ENCODE data around the gene NAA35. TPM values are rescaled to one million over a fixed set of nuclear protein-coding genes. Genes with fewer than 3 reads are reported as not detected.

The NAA35 gene
- total RNA-seq, 2 experiments from 2014 or later: 25.5 to 26.3 TPM

DNA sequence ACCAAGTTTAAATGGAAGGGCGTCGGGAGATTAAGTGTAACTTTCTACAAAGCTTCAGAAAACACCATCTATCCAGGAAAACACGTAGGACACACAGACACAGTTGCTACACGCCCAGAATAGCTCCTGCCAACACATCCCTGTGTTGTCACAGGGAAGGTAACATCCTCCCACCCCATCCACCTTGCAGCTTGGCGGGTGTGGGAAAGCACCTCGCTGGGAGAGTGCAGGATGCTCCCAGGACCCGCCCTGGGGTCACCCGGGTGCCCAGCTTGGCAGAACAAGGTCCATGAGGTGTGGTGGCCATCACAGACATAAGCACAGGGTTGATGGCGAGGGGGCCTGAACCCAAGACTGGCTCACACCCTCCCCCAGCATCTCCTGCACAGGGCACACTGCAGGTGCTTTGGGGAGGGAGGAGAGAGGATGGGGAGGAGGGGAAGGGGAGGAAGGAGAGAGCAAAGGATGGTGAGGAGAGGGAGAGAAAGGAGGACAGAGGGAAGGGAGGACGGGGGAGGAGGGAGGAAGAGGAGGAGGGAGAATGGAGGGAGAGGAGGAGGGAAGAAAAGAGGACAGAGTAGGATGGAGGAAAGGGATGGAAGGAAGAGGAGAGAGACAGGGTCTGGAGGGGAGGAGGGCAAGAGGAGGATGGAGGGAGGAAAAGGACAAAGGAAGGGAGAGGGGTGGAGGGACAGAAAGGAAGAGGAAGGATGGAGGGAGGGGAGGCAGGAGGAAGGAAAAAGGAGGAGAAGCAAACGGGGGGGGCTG lies 121.2 kb downstream of the NAA35 start:
- Mint-ChIP-seq H3K27me3 (peaks cover 2% of the 10 kb centered on the region), H3K27ac (no peak overlapping the region), H3K36me3 (ENCODE audit: low read depth) (no peaks in the 10 kb centered on the region), H3K4me1 (ENCODE audit: low read depth) (no peaks in the 10 kb centered on the region), H3K9me3 (no peaks in the 10 kb centered on the region), H3K4me3 (no peak overlapping the region)
- DNase-seq (no peak), ATAC-seq (no peak)
- intact Hi-C loops (cut with micrococcal nuclease): no loop called here
- CTCF ChIA-PET: no interaction called here
- TF ChIP-seq, protein P1, sequence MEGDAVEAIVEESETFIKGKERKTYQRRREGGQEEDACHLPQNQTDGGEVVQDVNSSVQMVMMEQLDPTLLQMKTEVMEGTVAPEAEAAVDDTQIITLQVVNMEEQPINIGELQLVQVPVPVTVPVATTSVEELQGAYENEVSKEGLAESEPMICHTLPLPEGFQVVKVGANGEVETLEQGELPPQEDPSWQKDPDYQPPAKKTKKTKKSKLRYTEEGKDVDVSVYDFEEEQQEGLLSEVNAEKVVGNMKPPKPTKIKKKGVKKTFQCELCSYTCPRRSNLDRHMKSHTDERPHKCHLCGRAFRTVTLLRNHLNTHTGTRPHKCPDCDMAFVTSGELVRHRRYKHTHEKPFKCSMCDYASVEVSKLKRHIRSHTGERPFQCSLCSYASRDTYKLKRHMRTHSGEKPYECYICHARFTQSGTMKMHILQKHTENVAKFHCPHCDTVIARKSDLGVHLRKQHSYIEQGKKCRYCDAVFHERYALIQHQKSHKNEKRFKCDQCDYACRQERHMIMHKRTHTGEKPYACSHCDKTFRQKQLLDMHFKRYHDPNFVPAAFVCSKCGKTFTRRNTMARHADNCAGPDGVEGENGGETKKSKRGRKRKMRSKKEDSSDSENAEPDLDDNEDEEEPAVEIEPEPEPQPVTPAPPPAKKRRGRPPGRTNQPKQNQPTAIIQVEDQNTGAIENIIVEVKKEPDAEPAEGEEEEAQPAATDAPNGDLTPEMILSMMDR (IDR thresholded peaks at IDR 0.05): no peak
- POLR2A ChIA-PET: no interaction called here

DNA sequence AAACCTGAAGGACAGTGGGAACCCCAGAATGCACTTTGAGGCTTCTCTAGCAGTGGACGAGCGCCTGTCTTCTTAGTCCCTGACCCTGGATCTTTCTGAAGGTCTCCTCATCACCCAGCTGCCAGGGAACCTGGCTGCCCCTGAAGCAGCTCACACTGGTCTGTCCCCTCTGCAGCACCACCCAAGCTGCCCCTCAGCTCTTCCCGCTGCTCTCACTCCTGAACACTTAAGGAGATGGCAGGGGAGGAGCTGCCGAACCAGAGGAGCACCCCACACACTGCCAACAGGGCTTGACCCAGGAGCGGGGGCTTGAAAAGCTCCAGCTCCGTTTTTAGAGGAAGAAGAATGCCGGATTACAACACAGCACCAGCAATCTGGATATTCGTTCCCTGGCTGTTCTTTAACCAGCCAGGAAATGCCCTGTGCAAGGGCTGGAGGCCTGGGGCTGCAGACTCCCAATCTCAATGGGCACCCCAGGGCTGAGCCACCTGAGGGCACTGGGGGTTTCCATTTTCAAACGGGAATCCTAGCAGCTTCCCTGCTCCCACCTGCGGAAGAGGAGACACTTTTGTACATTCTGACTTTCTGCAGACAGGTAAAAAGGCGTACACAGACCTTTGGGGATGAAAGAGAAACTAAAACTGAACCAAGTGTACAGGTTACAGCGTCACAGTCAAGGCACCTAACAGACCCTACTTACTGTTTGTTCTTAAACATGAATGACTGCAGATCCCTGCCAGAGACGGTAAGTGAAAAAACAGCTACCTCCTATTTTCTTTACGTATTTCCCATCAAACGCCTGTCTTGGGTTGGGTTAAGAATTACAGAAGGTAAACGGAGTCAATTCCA lies 122.1 kb downstream of the NAA35 start:
- ATAC-seq: no peak
- ChIA-PET POLR2A (no interaction called here), CTCF (no interaction called here)
- DNase-seq: no peak
- intact Hi-C loops (cut with micrococcal nuclease): no loop called here
- Mint-ChIP-seq H3K4me1 (ENCODE audit: low read depth) (no peaks in the 10 kb centered on the region), H3K27me3 (peaks cover 2% of the 10 kb centered on the region), H3K36me3 (ENCODE audit: low read depth) (no peaks in the 10 kb centered on the region), H3K9me3 (no peaks in the 10 kb centered on the region), H3K27ac (no peak overlapping the region), H3K4me3 (no peak overlapping the region)
- TF ChIP-seq, protein P1 (IDR thresholded peaks at IDR 0.05): no peak

- intact Hi-C loops (cut with micrococcal nuclease): no loop called here
- H3K4me1 Mint-ChIP-seq (ENCODE audit: low read depth): no peaks in the 10 kb centered on the region
- POLR2A ChIA-PET: no interaction called here
- H3K27me3 Mint-ChIP-seq: peaks cover 2% of the 10 kb centered on the region
- no peak overlapping the region for H3K27ac Mint-ChIP-seq
- DNase-seq (no peak), ATAC-seq (no peak)
- CTCF ChIA-PET: no interaction called here
- H3K36me3 Mint-ChIP-seq (ENCODE audit: low read depth): no peaks in the 10 kb centered on the region
- H3K4me3 Mint-ChIP-seq: no peak overlapping the region
- TF ChIP-seq, protein P1 (IDR thresholded peaks at IDR 0.05): no peak
- H3K9me3 Mint-ChIP-seq: no peaks in the 10 kb centered on the region
Observed at GRCh38 chr9:86064220-86064619, 123.3 kb downstream of the NAA35 start.

DNA sequence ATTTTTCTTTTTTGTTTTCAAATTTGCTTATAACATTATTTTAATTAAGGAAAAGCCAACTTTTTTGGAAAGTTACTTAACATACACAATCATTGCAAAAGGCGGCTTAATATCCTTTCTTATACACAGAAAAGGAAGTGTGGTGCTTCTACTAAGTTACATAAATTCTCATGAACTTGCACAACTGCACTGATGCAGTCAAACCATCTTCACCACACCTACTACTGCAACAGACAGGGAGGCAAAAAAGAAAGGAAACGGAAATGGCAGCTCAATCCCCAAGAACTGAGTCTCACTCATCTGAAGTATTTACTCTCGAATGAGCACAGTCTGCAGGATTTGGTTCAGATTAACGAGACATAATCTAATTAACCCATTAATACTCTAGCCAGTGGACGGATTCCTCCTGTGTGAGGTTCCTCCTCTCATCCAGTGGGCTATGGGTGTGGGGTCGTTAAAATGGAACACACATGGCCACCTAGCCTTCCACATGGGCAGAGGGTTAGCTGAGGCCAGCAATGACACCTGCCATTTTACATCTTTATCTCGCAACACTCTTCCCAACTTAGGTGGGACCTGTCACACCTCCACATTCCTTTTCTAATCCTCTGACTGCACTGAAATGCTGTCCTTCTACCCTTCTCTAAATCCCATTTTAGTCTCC lies 128.4 kb downstream of the NAA35 start:
- intact Hi-C loops (cut with micrococcal nuclease): no loop called here
- POLR2A ChIA-PET: no interaction called here

More for the DNA sequence above, 128.4 kb downstream of the NAA35 start:
- Mint-ChIP-seq H3K9me3 (no peaks in the 10 kb centered on the region), H3K36me3 (ENCODE audit: low read depth) (no peaks in the 10 kb centered on the region), H3K27me3 (no peaks in the 10 kb centered on the region), H3K4me3 (no peak overlapping the region), H3K4me1 (ENCODE audit: low read depth) (peaks cover 5% of the 10 kb centered on the region), H3K27ac (no peak overlapping the region)
- no peak for DNase-seq
- TF ChIP-seq, protein P1 (IDR thresholded peaks at IDR 0.05): no peak
- ATAC-seq: no peak
- CTCF ChIA-PET: interaction anchor here (1.2 kb wide), 1 partner anchor 133 kb away, joined by 3 read pairs; no protein-coding TSS in a partner anchor

Other genes starting within 250 kb of the NAA35 start
- gene AGTPBP1, start 199.2 kb upstream of the NAA35 start, total RNA-seq: 10 to 100 TPM; 43.9 to 46.4 TPM
- gene GOLM1, start 158.4 kb downstream of the NAA35 start, total RNA-seq: 1 to 10 TPM; 2.7 TPM

All from activated CD8-positive, alpha-beta T cell treated with anti-CD3 and anti-CD28 coated beads for 36 hours (primary cell).